Ascending aorta (tissue), 2 donors: ENCODE measurements around the gene ERN1. TPM values are rescaled to one million over a fixed set of nuclear protein-coding genes. Genes with fewer than 3 reads are reported as not detected.

Source experiments
- DNase-seq, 2 donors: peaks; one replicate each; pipeline ENCODE4 v3.0.0-alpha.2; 2019; ENCODE audit warnings: low spot score in 2 of 2
- H3K27ac ChIP-seq, 2 donors: fragments of 200-600 bp; sonication (generic); one replicate each; pipeline ENCODE4 v1.5.1; 2016 to 2017; ENCODE audit warnings: mild to moderate bottlenecking in 1 of 2
- H3K27me3 ChIP-seq: fragments of 200-600 bp; sonication (generic); one replicate; pipeline ENCODE4 v1.5.1; 2017
- H3K36me3 ChIP-seq, 2 donors: fragments of 200-600 bp; sonication (generic); one replicate each; pipeline ENCODE4 v1.5.1; 2016
- H3K4me1 ChIP-seq, 2 donors: fragments of 200-600 bp; sonication (generic); one replicate each; pipeline ENCODE4 v1.5.1; 2016 to 2017; ENCODE audit warnings: mild to moderate bottlenecking in 1 of 2
- H3K4me3 ChIP-seq, 2 donors: fragments of 200-600 bp; sonication (generic); one replicate each; pipeline ENCODE4 v1.5.1; 2016 to 2017; ENCODE audit warnings: mild to moderate bottlenecking in 1 of 2
- H3K9me3 ChIP-seq, 2 donors: fragments of 200-600 bp; sonication (generic); one replicate each; pipeline ENCODE4 v1.5.1; 2016
- CTCF ChIP-seq, 3 experiments: fragments of 200-600 bp in 2 of 3; fragments of 450-650 bp in 1 of 3; sonication (generic) in 2 of 3; IDR thresholded peaks; one replicate each; pipeline ENCODE4 v1.5.1; 2016 to 2019; ENCODE audit warnings: antibody characterized with exemption in 3 of 3, mild to moderate bottlenecking in 1 of 3, moderate library complexity in 1 of 3
- intact Hi-C: fragments of 100-400 bp; cut with DNase I; formaldehyde crosslinking; loops from one replicate; pipeline ENCODE4 v1.15.1; 2023
- total RNA-seq: library from RNA; depleted of rRNA; stranded (reverse); fragments of >200 nt; gene quantifications from one replicate; pipeline ENCODE4 v1.1.0, GENCODE V29; 2016

ERN1 gene
- total RNA-seq, 1 donor from 2014 or later = 26.5 TPM

- DNase-seq = peak in 1 of 2 donors; percentile 34
- H3K4me1 ChIP-seq = peaks cover 0 to 12% of the 10 kb centered on the region in 2 donors
- no peaks in the 10 kb centered on the region for H3K36me3 ChIP-seq
- peaks cover 8% of the 10 kb centered on the region for H3K27me3 ChIP-seq
- H3K4me3 ChIP-seq = no peak overlapping the region
- no peaks in the 10 kb centered on the region for H3K9me3 ChIP-seq
- intact Hi-C loops = no loop called here
- H3K27ac ChIP-seq = peak overlapping the region in 1 of 2 donors; percentile 23
- no peak for TF ChIP-seq CTCF (IDR thresholded peaks at IDR 0.05)
Observed at GRCh38 chr17:64001091-64001579, 128.8 kb downstream of the ERN1 start.

- no peaks in the 10 kb centered on the region for H3K9me3 ChIP-seq
- H3K27ac ChIP-seq = no peak overlapping the region
- H3K4me1 ChIP-seq = peaks cover 0 to 12% of the 10 kb centered on the region in 2 donors
- intact Hi-C loops = no loop called here
- TF ChIP-seq CTCF (IDR thresholded peaks at IDR 0.05) = no peak
- H3K4me3 ChIP-seq = no peak overlapping the region
- peak in 1 of 2 donors; percentile 57 for DNase-seq
- H3K36me3 ChIP-seq = no peaks in the 10 kb centered on the region
- H3K27me3 ChIP-seq = peaks cover 8% of the 10 kb centered on the region
Observed at GRCh38 chr17:63999680-64000531, 130.0 kb downstream of the ERN1 start.

GRCh38 chr17:63998721-63999679, 130.9 kb downstream of the ERN1 start:
- H3K4me3 ChIP-seq = peak overlapping the region; percentile 58 to 67

GRCh38 chr17:63998050-63998720, 131.8 kb downstream of the ERN1 start, which contains the start of gene PRR29:
Gene PRR29, plus strand, starts transcription at chr17:63998351. Its CDS starts 14 bp downstream, at chr17:63998365.
- Histone ChIP-seq H3K9me3 (no peaks in the 10 kb centered on the region), H3K4me1 (peaks cover 0 to 12% of the 10 kb centered on the region in 2 donors), H3K27ac (no peak within 1 kb of the TSS), H3K36me3 (no peaks in the 10 kb centered on the region), H3K4me3 (peak within 1 kb of the TSS; percentile 58 to 67), H3K27me3 (peaks cover 8% of the 10 kb centered on the region)
- intact Hi-C loops = no loop called here
- no peak for TF ChIP-seq CTCF (IDR thresholded peaks at IDR 0.05)
- DNase-seq = peak in 1 of 2 donors; percentile 71

More at GRCh38 chr17:63998721-63999679, 130.9 kb downstream of the ERN1 start:
- Histone ChIP-seq H3K9me3 (no peaks in the 10 kb centered on the region), H3K36me3 (no peaks in the 10 kb centered on the region), H3K27ac (no peak overlapping the region), H3K27me3 (peaks cover 8% of the 10 kb centered on the region), H3K4me1 (peaks cover 0 to 12% of the 10 kb centered on the region in 2 donors)
- DNase-seq = peak in 1 of 2 donors; percentile 53
- intact Hi-C loops = no loop called here
- TF ChIP-seq CTCF (IDR thresholded peaks at IDR 0.05) = no peak
